ENCODE results near the gene CASZ1. TPM values are rescaled to one million over a fixed set of nuclear protein-coding genes. Genes with fewer than 3 reads are reported as not detected.
A peak's percentile ranks its signal among the peaks of the same experiment; 100 is the strongest.

CASZ1 gene
- total and polyA plus RNA-seq, 2 donors from 2014 or later, result 10.1 to 33.0 TPM

- Histone ChIP-seq H3K9ac (ENCODE audit: low read length in 3 of 3) (no peak overlapping the region), H3K9me3 (ENCODE audit: control insufficient read depth in 2 of 3, insufficient read depth in 1 of 3, low read length in 3 of 3) (no peaks in the 10 kb centered on the region), H3K27me3 (ENCODE audit: control insufficient read depth, insufficient read depth, low read length) (no peaks in the 10 kb centered on the region), H3K36me3 (ENCODE audit: control insufficient read depth in 2 of 3, insufficient read depth in 3 of 3, low read length in 3 of 3) (no peaks in the 10 kb centered on the region), H3K27ac (ENCODE audit: low read depth in 2 of 2, low read length in 2 of 2) (peak overlapping the region; percentile 49 to 81), H3K4me1 (ENCODE audit: control insufficient read depth in 2 of 3, insufficient read depth in 2 of 3, low read depth in 1 of 3, low read length in 3 of 3) (peaks cover 0 to 19% (median 4%) of the 10 kb centered on the region in 3 donors), H3K4me3 (ENCODE audit: low read length in 3 of 3) (no peak overlapping the region)
- intact Hi-C loops (cut with DNase I), result no loop called here
- FAIRE-seq, result no peak
- DNase-seq, result no peak
- TF ChIP-seq CTCF (IDR thresholded peaks at IDR 0.05; ENCODE audit: borderline replicate concordance, extremely low read depth, insufficient read depth), result no peak
Measured at GRCh38 chr1:10713614-10714013, 82.8 kb downstream of the CASZ1 start.

GRCh38 chr1:10712568-10713362 is 83.7 kb downstream of the CASZ1 start:
- FAIRE-seq (no peak), DNase-seq (no peak)
- no peak for TF ChIP-seq CTCF (IDR thresholded peaks at IDR 0.05; ENCODE audit: borderline replicate concordance, extremely low read depth, insufficient read depth)
- Histone ChIP-seq H3K4me3 (ENCODE audit: low read length in 3 of 3) (no peak overlapping the region), H3K27me3 (ENCODE audit: control insufficient read depth, insufficient read depth, low read length) (no peaks in the 10 kb centered on the region), H3K27ac (ENCODE audit: low read depth in 2 of 2, low read length in 2 of 2) (no peak overlapping the region), H3K4me1 (ENCODE audit: control insufficient read depth in 2 of 3, insufficient read depth in 2 of 3, low read depth in 1 of 3, low read length in 3 of 3) (peaks cover 0 to 18% (median 4%) of the 10 kb centered on the region in 3 donors), H3K9me3 (ENCODE audit: control insufficient read depth in 2 of 3, insufficient read depth in 1 of 3, low read length in 3 of 3) (no peaks in the 10 kb centered on the region), H3K9ac (ENCODE audit: low read length in 3 of 3) (no peak overlapping the region), H3K36me3 (ENCODE audit: control insufficient read depth in 2 of 3, insufficient read depth in 3 of 3, low read length in 3 of 3) (no peaks in the 10 kb centered on the region)
- intact Hi-C loops (cut with DNase I), result no loop called here

- peaks cover 0 to 11% (median 0%) of the 10 kb centered on the region in 3 donors for H3K4me1 ChIP-seq (ENCODE audit: control insufficient read depth in 2 of 3, insufficient read depth in 2 of 3, low read depth in 1 of 3, low read length in 3 of 3)
- no peaks in the 10 kb centered on the region for H3K27me3 ChIP-seq (ENCODE audit: control insufficient read depth, insufficient read depth, low read length)
- no peaks in the 10 kb centered on the region for H3K36me3 ChIP-seq (ENCODE audit: control insufficient read depth in 2 of 3, insufficient read depth in 3 of 3, low read length in 3 of 3)
- intact Hi-C loops (cut with DNase I), result no loop called here
- TF ChIP-seq CTCF (IDR thresholded peaks at IDR 0.05; ENCODE audit: borderline replicate concordance, extremely low read depth, insufficient read depth), result no peak
- no peaks in the 10 kb centered on the region for H3K9me3 ChIP-seq (ENCODE audit: control insufficient read depth in 2 of 3, insufficient read depth in 1 of 3, low read length in 3 of 3)
- no peak overlapping the region for H3K27ac ChIP-seq (ENCODE audit: low read depth in 2 of 2, low read length in 2 of 2)
- no peak overlapping the region for H3K9ac ChIP-seq (ENCODE audit: low read length in 3 of 3)
- DNase-seq (no peak), FAIRE-seq (no peak)
- H3K4me3 ChIP-seq (ENCODE audit: low read length in 3 of 3), result no peak overlapping the region
Measured at GRCh38 chr1:10710489-10710888, 86.0 kb downstream of the CASZ1 start.
